Skin epidermis (tissue), 12 donors: ENCODE measurements around the gene OR4F17.
"Not testable (repeated sequence)": the region's sequence is repeated elsewhere in the genome, so short reads cannot be mapped to it uniquely, and the experiment has no call there.

Experiments
- H3K27ac ChIP-seq, 21 experiments: fragments of 200-600 bp; sonication (generic) in 11 of 21; one replicate each; pipeline ENCODE4 v1.5.0; 2020; ENCODE audit warnings: mild to moderate bottlenecking in 3 of 21, inconsistent platforms in 2 of 21, moderate library complexity in 2 of 21
- H3K4me3 ChIP-seq, 7 experiments: fragments of 200-600 bp; sonication (generic) in 2 of 7; one replicate each; pipeline ENCODE4 v1.5.0; 2020; ENCODE audit warnings: inconsistent platforms in 2 of 7, mild to moderate bottlenecking in 2 of 7, moderate library complexity in 1 of 7

Gene OR4F17, protein sequence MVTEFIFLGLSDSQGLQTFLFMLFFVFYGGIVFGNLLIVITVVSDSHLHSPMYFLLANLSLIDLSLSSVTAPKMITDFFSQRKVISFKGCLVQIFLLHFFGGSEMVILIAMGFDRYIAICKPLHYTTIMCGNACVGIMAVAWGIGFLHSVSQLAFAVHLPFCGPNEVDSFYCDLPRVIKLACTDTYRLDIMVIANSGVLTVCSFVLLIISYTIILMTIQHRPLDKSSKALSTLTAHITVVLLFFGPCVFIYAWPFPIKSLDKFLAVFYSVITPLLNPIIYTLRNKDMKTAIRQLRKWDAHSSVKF

DNA sequence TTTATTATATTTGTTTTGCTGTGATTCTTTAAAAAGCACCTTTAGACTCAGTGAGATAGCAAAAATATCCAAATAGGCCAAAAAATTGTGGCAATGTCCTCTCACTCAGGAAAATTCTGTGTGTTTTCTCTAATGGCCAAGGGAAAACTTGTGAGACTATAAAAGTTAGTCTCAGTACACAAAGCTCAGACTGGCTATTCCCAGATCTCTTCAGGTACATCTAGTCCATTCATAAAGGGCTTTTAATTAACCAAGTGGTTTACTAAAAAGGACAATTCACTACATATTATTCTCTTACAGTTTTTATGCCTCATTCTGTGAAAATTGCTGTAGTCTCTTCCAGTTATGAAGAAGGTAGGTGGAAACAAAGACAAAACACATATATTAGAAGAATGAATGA lies at the start of gene OR4F17:
Gene OR4F17 (plus strand): TSS at position 301 of the 400 bp plus-strand sequence. CDS start 3,575 bp downstream, outside the sequence.
- H3K27ac ChIP-seq, H3K4me3 ChIP-seq: not testable (repeated sequence)

DNA sequence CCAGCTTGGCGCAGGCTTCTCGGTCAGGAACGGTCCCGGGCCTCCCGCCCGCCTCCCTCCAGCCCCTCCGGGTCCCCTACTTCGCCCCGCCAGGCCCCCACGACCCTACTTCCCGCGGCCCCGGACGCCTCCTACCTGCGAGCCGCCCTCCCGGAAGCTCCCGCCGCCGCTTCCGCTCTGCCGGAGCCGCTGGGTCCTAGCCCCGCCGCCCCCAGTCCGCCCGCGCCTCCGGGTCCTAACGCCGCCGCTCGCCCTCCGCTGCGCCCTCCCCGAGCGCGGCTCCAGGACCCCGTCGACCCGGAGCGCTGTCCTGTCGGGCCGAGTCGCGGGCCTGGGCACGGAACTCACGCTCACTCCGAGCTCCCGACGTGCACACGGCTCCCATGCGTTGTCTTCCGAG lies 36.1 kb upstream of the OR4F17 start:
- not testable (repeated sequence) for H3K27ac ChIP-seq
- H3K4me3 ChIP-seq: peak overlapping the region in 3 of 7 experiments; percentile 20 to 30 (median 29)

DNA sequence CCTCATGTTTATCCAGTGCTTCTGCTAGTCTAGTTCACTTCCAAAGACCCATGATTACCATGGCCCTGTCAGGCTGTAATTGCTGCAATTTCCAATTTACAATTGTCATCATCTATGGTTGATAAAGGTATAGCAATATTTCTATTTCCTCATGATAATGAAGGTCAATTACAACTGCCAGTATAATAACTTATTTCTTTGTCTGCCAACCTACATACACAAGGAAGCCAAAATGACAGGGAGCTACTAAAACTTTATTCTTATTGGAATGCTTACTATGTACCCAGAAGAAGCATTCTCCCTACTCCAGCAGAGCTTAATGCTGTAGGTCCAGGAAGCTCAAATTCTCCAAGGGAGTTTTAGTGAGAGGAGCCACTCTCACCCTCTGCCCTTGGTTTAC lies 24.0 kb upstream of the OR4F17 start:
- not testable (repeated sequence) for H3K27ac ChIP-seq

DNA sequence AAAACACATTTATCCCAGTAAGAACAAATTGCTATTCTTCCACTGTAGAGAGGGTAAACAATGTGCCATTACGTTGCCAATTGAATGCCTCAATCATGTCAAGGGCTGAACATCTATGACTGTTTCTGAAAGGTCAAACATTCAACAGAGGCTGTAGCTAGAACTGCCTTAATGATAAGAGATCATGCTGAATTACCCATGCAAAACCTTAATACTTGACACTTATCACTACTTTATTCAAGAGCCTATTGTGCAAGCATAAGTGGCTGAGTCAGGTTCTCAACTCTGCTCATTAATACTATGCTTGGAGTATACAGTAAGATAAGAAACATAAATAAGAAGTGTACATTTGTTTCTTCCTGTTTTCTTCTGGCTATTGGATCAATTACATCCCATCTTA lies 23.3 kb upstream of the OR4F17 start:
- not testable (repeated sequence) for H3K4me3 ChIP-seq

More for the DNA sequence above, 24.0 kb upstream of the OR4F17 start:
- H3K4me3 ChIP-seq: not testable (repeated sequence)

DNA sequence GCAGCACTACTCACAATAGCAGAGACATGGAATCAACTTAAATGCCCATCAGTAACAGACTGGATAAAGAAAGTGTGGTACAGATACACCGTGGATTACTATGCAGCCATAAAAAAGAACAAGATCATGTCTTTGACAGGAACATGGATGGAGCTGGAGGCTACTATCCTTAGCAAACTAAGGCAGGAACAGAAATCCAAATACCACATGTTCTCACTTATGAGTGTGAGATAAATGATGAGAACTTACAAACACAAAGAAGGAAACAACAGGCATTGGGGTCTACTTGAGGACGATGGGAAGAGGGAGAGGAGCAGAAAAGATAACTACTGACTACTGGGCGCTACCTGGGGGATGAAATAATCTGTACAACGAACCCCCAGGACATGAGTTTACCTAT lies 16.2 kb upstream of the OR4F17 start:
- not testable (repeated sequence) for H3K27ac ChIP-seq

More for the DNA sequence above, 23.3 kb upstream of the OR4F17 start:
- H3K27ac ChIP-seq: not testable (repeated sequence)

DNA sequence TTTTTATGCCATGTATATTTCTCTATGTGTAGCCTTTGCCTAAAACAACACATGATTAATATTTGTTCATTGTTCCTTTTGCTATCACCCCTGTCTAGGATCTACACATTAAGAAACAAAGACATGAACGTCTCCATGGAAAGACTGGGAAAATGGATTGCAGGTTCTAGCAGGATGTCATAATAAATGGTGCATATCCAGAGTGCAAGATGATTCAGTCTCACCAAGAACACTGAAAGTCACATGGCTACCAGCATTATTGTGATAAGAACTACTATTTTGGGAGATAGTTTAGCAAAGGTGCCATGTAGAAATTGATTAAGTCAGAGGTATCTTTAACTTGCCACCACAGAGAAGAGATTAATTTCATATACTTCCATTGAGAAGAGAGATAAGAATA lies 12.1 kb upstream of the OR4F17 start:
- not testable (repeated sequence) for H3K4me3 ChIP-seq

More for the DNA sequence above, 16.2 kb upstream of the OR4F17 start:
- not testable (repeated sequence) for H3K4me3 ChIP-seq

DNA sequence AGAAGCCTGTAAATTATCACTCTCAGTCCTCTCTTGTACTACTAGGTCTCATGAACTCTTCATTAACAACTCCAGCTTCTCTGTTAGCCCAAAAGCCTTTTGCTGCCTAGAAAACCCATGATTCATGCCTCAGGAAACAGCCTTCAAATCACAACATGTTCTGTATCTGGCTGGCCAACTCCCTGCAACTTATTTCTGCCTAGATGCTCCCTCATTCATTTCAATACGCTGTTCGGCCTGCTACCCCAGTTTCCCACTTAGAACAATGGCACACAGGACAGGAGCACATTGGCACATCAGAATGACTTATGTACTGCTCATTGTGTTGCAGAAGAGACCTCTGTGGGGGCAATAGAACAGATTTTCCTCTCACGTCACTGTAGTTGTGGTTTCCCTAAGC lies 9.3 kb upstream of the OR4F17 start:
- not testable (repeated sequence) for H3K4me3 ChIP-seq, H3K27ac ChIP-seq

More for the DNA sequence above, 12.1 kb upstream of the OR4F17 start:
- H3K27ac ChIP-seq: not testable (repeated sequence)

DNA sequence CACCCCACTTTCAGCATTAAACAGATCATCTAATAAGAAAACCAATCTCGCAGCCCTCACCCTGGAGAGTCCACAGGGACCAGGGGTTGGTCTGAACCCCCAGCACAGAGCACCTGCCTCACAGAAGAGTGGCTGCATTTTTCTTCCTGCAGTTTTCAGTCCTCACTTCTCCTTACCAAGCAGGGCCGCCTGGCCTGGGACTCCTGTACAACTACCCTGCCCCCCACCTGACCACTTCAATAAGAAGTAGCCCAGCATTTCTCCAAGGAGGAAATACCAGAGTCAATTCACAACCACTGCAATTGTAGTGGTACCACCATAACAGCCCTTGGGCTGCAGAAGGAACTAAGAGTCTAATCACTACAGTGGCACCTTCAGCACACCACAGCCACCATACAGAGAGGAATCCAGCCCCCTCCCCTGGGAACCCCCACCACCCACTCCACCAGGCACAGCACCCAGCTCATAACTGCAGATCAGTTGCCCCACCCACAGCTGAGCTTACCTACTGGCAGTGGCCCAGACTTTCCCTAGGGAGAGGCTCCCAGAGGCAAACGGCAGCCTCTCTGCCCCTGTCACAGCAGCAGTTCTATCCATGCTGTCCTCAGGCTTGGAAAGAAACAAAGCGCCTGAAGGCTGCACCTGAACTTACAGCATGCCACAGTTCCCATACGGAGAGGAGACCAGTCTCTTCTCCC lies 13.7 kb downstream of the OR4F17 start:
- not testable (repeated sequence) for H3K27ac ChIP-seq, H3K4me3 ChIP-seq
